Fibroblast of skin of back (primary cell): ENCODE results near the gene MAPRE3.
"Not testable (repeated sequence)": the region's sequence is repeated elsewhere in the genome, so short reads cannot be mapped to it uniquely, and the experiment has no call there.

Experiments
- DNase-seq: peaks from one replicate; pipeline ENCODE4 v3.0.0-alpha.2; 2013

MAPRE3 gene

GRCh38 chr2:27071990-27072830, 101.8 kb downstream of the MAPRE3 start:
- DNase-seq, result peak; percentile 83

GRCh38 chr2:27072920-27073319, 102.5 kb downstream of the MAPRE3 start:
- peak; percentile 50 for DNase-seq

- DNase-seq, result no peak
Observed at GRCh38 chr2:27073782-27074181, 103.3 kb downstream of the MAPRE3 start.

GRCh38 chr2:27074738-27075565, 104.5 kb downstream of the MAPRE3 start:
- no peak for DNase-seq

- not testable (repeated sequence) for DNase-seq
Observed at GRCh38 chr2:27075566-27075871, 105.1 kb downstream of the MAPRE3 start.

GRCh38 chr2:27076323-27076722, 105.9 kb downstream of the MAPRE3 start:
- peak; percentile 63 for DNase-seq
